IMR-90 (cell line): ENCODE results near the gene FBN3.

ENCODE experiments used
- BHLHE40 ChIP-seq: fragments of 150-350 bp; IDR thresholded peaks from 2 replicates; pipeline ENCODE4 v1.6.1; 2016; ENCODE audit warnings: mild to moderate bottlenecking, low read depth, low read length
- CTCF ChIP-seq: conservative IDR thresholded peaks from 2 replicates; pipeline ENCODE4 v1.5.1; 2012; ENCODE audit warnings: mild to moderate bottlenecking, low read depth, low read length, improper control_type of control experiment
- ELK1 ChIP-seq: fragments of 150-350 bp; IDR thresholded peaks from 2 replicates; pipeline ENCODE4 v1.6.1; 2016; ENCODE audit warnings: low read depth, mild to moderate bottlenecking, low read length, moderate library complexity, borderline replicate concordance
- FOS ChIP-seq: fragments of 150-350 bp; IDR thresholded peaks from 2 replicates; pipeline ENCODE4 v1.6.1; 2016; ENCODE audit warnings: low read depth, low read length
- MAZ ChIP-seq: IDR thresholded peaks from 2 replicates; pipeline ENCODE4 v1.6.1; 2012; ENCODE audit warnings: low read depth, mild to moderate bottlenecking, low read length, improper control_type of control experiment, moderate library complexity, borderline replicate concordance
- POLR2A ChIP-seq: IDR thresholded peaks from 2 replicates; pipeline ENCODE4 v1.6.1; 2012; ENCODE audit warnings: mild to moderate bottlenecking, low read depth, low read length
- RAD21 ChIP-seq: IDR thresholded peaks from 2 replicates; pipeline ENCODE4 v1.6.1; 2012; ENCODE audit warnings: low read length, improper control_type of control experiment
- RFX5 ChIP-seq: IDR thresholded peaks from 2 replicates; pipeline ENCODE4 v1.8.0; 2012; ENCODE audit warnings: low read depth, mild to moderate bottlenecking, low read length, moderate library complexity

- TF ChIP-seq CTCF = no peak
- TF ChIP-seq BHLHE40 = no peak
- TF ChIP-seq RAD21 = no peak
- TF ChIP-seq ELK1 = no peak
- TF ChIP-seq RFX5 = no peak
- TF ChIP-seq POLR2A = no peak
- no peak for TF ChIP-seq MAZ
- TF ChIP-seq FOS = no peak
Measured at GRCh38 chr19:8042900-8043299, 106.5 kb downstream of the FBN3 start.
